K562 (cell line): ENCODE data around the gene WNK1. TPM values are rescaled to one million over a fixed set of nuclear protein-coding genes. Genes with fewer than 3 reads are reported as not detected.

Source experiments
- ATAC-seq: fragments of 200-7000 bp; cut with Tn5 transposase; 3 replicates; pipeline ENCODE4 v1.9.1; 2020; ENCODE audit warnings: moderate library complexity
- BruUV-seq: library from RNA; stranded (reverse); fragments of 400-500 nt; replicated peaks from 2 replicates; lab custom pipeline; 2021; lab: Mats Ljungman, UMichigan
- CTCF ChIA-PET: fragments of 300-600 bp; formaldehyde crosslinking; extraction: SDS; loops from one replicate; lab custom pipeline; 2021; ENCODE audit warnings: low intra/inter-chr PET ratio; lab: Yijun Ruan, JAX
- POLR2A ChIA-PET: fragments of 300-600, 350-650 bp; sonication (Branson Sonifier 250); formaldehyde crosslinking; extraction: SDS; loops from one replicate; lab custom pipeline; 2021; ENCODE audit warnings: antibody characterized with exemption, inconsistent platforms; lab: Yijun Ruan, JAX
- DNase-seq, 4 experiments: peaks; one replicate each; pipeline versions ENCODE4 v3.0.0 to v3.0.0-alpha.2; 2011 to 2018; ENCODE audit warnings: low spot score in 3 of 4, mixed read lengths in 3 of 4; ENCODE audit errors: extremely low read depth in 1 of 4
- FAIRE-seq: peaks from 2 replicates; lab custom pipeline; 2011; peaks lifted over from hg19 to GRCh38; lab: Jason Lieb, UNC
- H2AFZ ChIP-seq: 2 replicates; pipeline ENCODE4 v1.6.0; 2011; ENCODE audit warnings: low read depth, low read length, control low read depth, inconsistent platforms
- H3K27ac ChIP-seq: fragments of 200-600 bp; 3 replicates; pipeline ENCODE4 v1.8.0; 2011; ENCODE audit warnings: low read depth, mild to moderate bottlenecking, control low read depth, inconsistent platforms, low read length, moderate library complexity, mixed read lengths; ENCODE audit errors: extremely low read depth
- H3K27me3 ChIP-seq, 2 experiments: fragments of 300-600 bp in 1 of 2; 2 replicates in 1 of 2; 3 replicates in 1 of 2; pipeline versions ENCODE4 v1.6.0 to v1.8.0; 2011; ENCODE audit warnings: inconsistent platforms in 2 of 2, low read length in 2 of 2, mild to moderate bottlenecking in 1 of 2, mixed read lengths in 1 of 2, moderate library complexity in 1 of 2; ENCODE audit not compliant: control insufficient read depth in 2 of 2, insufficient read depth in 2 of 2
- H3K36me3 ChIP-seq: fragments of 300-600 bp; 3 replicates; pipeline ENCODE4 v1.8.0; 2011; ENCODE audit warnings: mild to moderate bottlenecking, low read length, inconsistent platforms; ENCODE audit not compliant: control insufficient read depth, insufficient read depth
- H3K4me1 ChIP-seq, 2 experiments: fragments of 200-600 bp in 1 of 2; replicated peaks in 1 of 2; 2 replicates in 1 of 2; 3 replicates in 1 of 2; pipeline versions ENCODE4 v1.5.1 to v1.8.0; 2011; ENCODE audit warnings: inconsistent platforms in 2 of 2, low read length in 2 of 2, mild to moderate bottlenecking in 1 of 2, mixed read lengths in 1 of 2, moderate library complexity in 1 of 2; ENCODE audit not compliant: control insufficient read depth in 2 of 2, insufficient read depth in 2 of 2
- H3K4me2 ChIP-seq: 2 replicates; pipeline ENCODE4 v1.6.1; 2011; ENCODE audit warnings: low read length, control low read depth, inconsistent platforms, mixed read lengths; ENCODE audit not compliant: insufficient read depth
- H3K4me3 ChIP-seq: fragments of 200-600 bp; sonication (generic), shearing (Covaris generic); 2 replicates; pipeline ENCODE4 v1.5.1; 2016; ENCODE audit warnings: control low read depth, inconsistent platforms
- H3K79me2 ChIP-seq: fragments of 200-600 bp; 3 replicates; pipeline ENCODE4 v1.8.0; 2011; ENCODE audit warnings: low read length, inconsistent platforms; ENCODE audit not compliant: control insufficient read depth, insufficient read depth
- H3K9ac ChIP-seq, 2 experiments: 2 replicates each; pipeline versions ENCODE4 v1.6.0 to v1.6.1; 2011; ENCODE audit warnings: low read depth in 2 of 2, low read length in 2 of 2, control low read depth in 1 of 2, inconsistent platforms in 1 of 2, mild to moderate bottlenecking in 1 of 2, mixed read lengths in 1 of 2; ENCODE audit not compliant: insufficient read depth in 1 of 2
- H3K9me1 ChIP-seq: one replicate; pipeline ENCODE4 v1.6.0; 2011; ENCODE audit warnings: inconsistent platforms, mild to moderate bottlenecking, low read length, moderate library complexity; ENCODE audit not compliant: control insufficient read depth, insufficient read depth
- H3K9me3 ChIP-seq: replicated peaks from 2 replicates; pipeline ENCODE4 v1.5.1; 2011; ENCODE audit warnings: low read depth, low read length, inconsistent platforms; ENCODE audit not compliant: control insufficient read depth, insufficient read depth
- H4K20me1 ChIP-seq: replicated peaks from 2 replicates; pipeline ENCODE4 v1.6.1; 2011; ENCODE audit warnings: low read length, inconsistent platforms, mixed read lengths; ENCODE audit not compliant: control insufficient read depth, insufficient read depth
- ATF4 ChIP-seq: fragments of 450-650 bp; formaldehyde crosslinking; IDR thresholded peaks from 2 replicates; pipeline ENCODE4 v1.4.0; 2022; ENCODE audit warnings: mild to moderate bottlenecking, moderate library complexity
- CTCF ChIP-seq, 3 experiments: IDR thresholded peaks in 2 of 3; conservative IDR thresholded peaks in 1 of 3; 2 replicates each; pipeline ENCODE4 v1.5.1; 2011 to 2012; ENCODE audit warnings: low read length in 3 of 3, mild to moderate bottlenecking in 3 of 3, control low read depth in 2 of 3, improper control_type of control experiment in 1 of 3, inconsistent platforms in 1 of 3, low read depth in 1 of 3, mixed read lengths in 1 of 3, moderate library complexity in 1 of 3; ENCODE audit not compliant: insufficient read depth in 2 of 3
- KDM1A ChIP-seq, 2 experiments: fragments of 450-650 bp; IDR thresholded peaks; 2 replicates each; pipeline ENCODE4 v1.6.1; 2016; ENCODE audit warnings: mild to moderate bottlenecking in 2 of 2
- RCOR1 ChIP-seq, 2 experiments: IDR thresholded peaks; 2 replicates each; pipeline ENCODE4 v1.6.1; 2012; ENCODE audit warnings: low read depth in 2 of 2, low read length in 2 of 2, borderline replicate concordance in 1 of 2, improper control_type of control experiment in 1 of 2
- WGBS: fragments of 100-300 bp; shearing (Covaris generic); methylation state at CpG from one replicate; pipeline ENCODE4 v1.1.6; 2016; ENCODE audit warnings: low coverage, mixed read lengths; ENCODE audit not compliant: insufficient coverage; ENCODE audit errors: missing lambda C conversion rate; 5-methylcytosine and 5-hydroxymethylcytosine counted together
- in situ Hi-C: fragments of 300-500 bp; cut with MboI; formaldehyde crosslinking; loops from 4 replicates; pipeline ENCODE4 v1.15.0; 2018; ENCODE audit warnings: inconsistent platforms, mixed read lengths
- intact Hi-C: fragments of 100-400 bp; cut with micrococcal nuclease; formaldehyde crosslinking; loops from 2 replicates; pipeline ENCODE4 v1.14.2; 2022
- polyA plus RNA-seq, 8 experiments: library from polyadenylated mRNA; depleted of rRNA in 4 of 8; stranded (reverse) in 5 of 8; unstranded in 3 of 8; fragments of >200 nt; fragmentation: Nextera tagmentation in 2 of 8; fragmentation: Illumina TruSeq in 1 of 8; extraction: Ambion mirVana in 2 of 8; extraction: Trizol in 1 of 8; gene quantifications; 2 replicates each; pipeline versions ENCODE4 v1.2.1 to v1.2.3, GENCODE V29; 2011 to 2014; ENCODE audit warnings: inconsistent platforms in 1 of 8, missing spikeins in 1 of 8
- total RNA-seq, 7 experiments: library from RNA; depleted of rRNA in 6 of 7; stranded (reverse); fragments of >200 nt in 6 of 7; fragmentation: Illumina TruSeq in 2 of 7; extraction: Trizol in 2 of 7; gene quantifications; 2 replicates each; pipeline versions ENCODE4 v1.2.1 to v1.2.3, GENCODE V29; 2011 to 2021; ENCODE audit warnings: low replicate concordance in 1 of 7

WNK1 gene
- total and polyA plus RNA-seq, 9 of the 15 experiments (the other 6 are each of a cell fraction or from before 2014, with no cell fraction given) = 4.3 to 73.9 (median 31.0) TPM

GRCh38 chr12:868722-869121 is 116.3 kb downstream of the WNK1 start:
- no peaks in the 10 kb centered on the region for H3K79me2 ChIP-seq
- ChIA-PET CTCF (no interaction called here), POLR2A (no interaction called here)
- intact Hi-C loops = no loop called here
- H2AFZ ChIP-seq = no peak overlapping the region
- H4K20me1 ChIP-seq = no peaks in the 10 kb centered on the region
- FAIRE-seq = no peak
- DNase-seq = peak; percentile 7 to 13 (median 10)
- no peak overlapping the region for H3K9ac ChIP-seq
- WGBS = 40% methylated on average over 2 of the region's 3 CpGs
- no peaks in the 10 kb centered on the region for H3K9me3 ChIP-seq
- H3K4me2 ChIP-seq = no peak overlapping the region
- TF ChIP-seq ATF4 (CRISPR knock-in tag) (no peak), CTCF (IDR thresholded peaks at IDR 0.05 in 2 of 3, conservative IDR thresholded peaks at IDR 0.05 in 1 of 3; ENCODE audit: insufficient read depth in 2 of 3, low read depth in 1 of 3, low read length in 3 of 3) (0 out of 6 replicates have a peak, but pooled peaks of 2 of the 3 experiments have one; percentile 14 to 19), RCOR1 (IDR thresholded peaks at IDR 0.05; ENCODE audit: borderline replicate concordance in 1 of 2, low read depth in 2 of 2, low read length in 2 of 2) (peak in 1 of 2 experiments; percentile 25; a peak in 1 of 4 replicates), KDM1A (IDR thresholded peaks at IDR 0.05) (peak; percentile 11 to 52; a peak in 2 of 4 replicates)
- TF ChIP-seq, all 486 proteins: peak for 3
- H3K27ac ChIP-seq = no peak overlapping the region
- H3K27me3 ChIP-seq = no peaks in the 10 kb centered on the region
- H3K36me3 ChIP-seq = peaks cover 73% of the 10 kb centered on the region
- ATAC-seq = no peak
- no TSS peak for BruUV-seq
- no peaks in the 10 kb centered on the region for H3K9me1 ChIP-seq
- H3K4me3 ChIP-seq = no peak overlapping the region
- in situ Hi-C loops = no loop called here
- H3K4me1 ChIP-seq = no peaks in the 10 kb centered on the region
